HFF-Myc (cell line): ENCODE results near the gene DUSP10.
A peak's percentile ranks its signal among the peaks of the same experiment; 100 is the strongest.

Experiments
- DNase-seq: peaks from one replicate; pipeline ENCODE4 v3.0.0-alpha.2; 2011; ENCODE audit warnings: low read depth; ENCODE audit errors: extremely low read depth
- H3K4me3 ChIP-seq: replicated peaks from 2 replicates; pipeline ENCODE4 v1.5.1; 2011; ENCODE audit warnings: low read depth, mild to moderate bottlenecking, control low read depth, low read length
- CTCF ChIP-seq: IDR thresholded peaks from 2 replicates; pipeline ENCODE4 v1.5.1; 2012; ENCODE audit warnings: mild to moderate bottlenecking, low read depth, low read length, control low read depth; ENCODE audit errors: missing control alignments

The DUSP10 gene

GRCh38 chr1:221693087-221693486 lies 48.8 kb downstream of the DUSP10 start:
- peak; percentile 12 for TF ChIP-seq CTCF
- no peak for DNase-seq
- no peak overlapping the region for H3K4me3 ChIP-seq

GRCh38 chr1:221692643-221693042 lies 49.2 kb downstream of the DUSP10 start:
- TF ChIP-seq CTCF, result no peak
- H3K4me3 ChIP-seq, result no peak overlapping the region
- no peak for DNase-seq

GRCh38 chr1:221691261-221691660 lies 50.6 kb downstream of the DUSP10 start:
- no peak overlapping the region for H3K4me3 ChIP-seq
- no peak for DNase-seq
- TF ChIP-seq CTCF, result no peak

- DNase-seq, result no peak
- no peak overlapping the region for H3K4me3 ChIP-seq
- TF ChIP-seq CTCF, result no peak
Measured at GRCh38 chr1:221690858-221691257, 51.0 kb downstream of the DUSP10 start.

GRCh38 chr1:221689138-221689537 lies 52.8 kb downstream of the DUSP10 start:
- TF ChIP-seq CTCF, result no peak
- H3K4me3 ChIP-seq, result no peak overlapping the region
- DNase-seq, result no peak

- no peak for TF ChIP-seq CTCF
- DNase-seq, result no peak
Measured at GRCh38 chr1:221688488-221688843, 53.4 kb downstream of the DUSP10 start.

GRCh38 chr1:221687836-221688487 lies 53.9 kb downstream of the DUSP10 start:
- H3K4me3 ChIP-seq, result no peak overlapping the region
- TF ChIP-seq CTCF, result no peak
- no peak for DNase-seq

More at GRCh38 chr1:221688488-221688843, 53.4 kb downstream of the DUSP10 start:
- H3K4me3 ChIP-seq, result no peak overlapping the region
